Mononuclear cell (primary cell): Measurements from ENCODE around the gene RHOA. TPM values are rescaled to one million over a fixed set of nuclear protein-coding genes. Genes with fewer than 3 reads are reported as not detected.
A peak's percentile ranks its signal among the peaks of the same experiment; 100 is the strongest.
"Not testable (repeated sequence)": the region's sequence is repeated elsewhere in the genome, so short reads cannot be mapped to it uniquely, and the experiment has no call there.

ENCODE experiments used
- H3K27me3 ChIP-seq: 2 replicates; pipeline ENCODE4 v1.6.0; 2011; ENCODE audit warnings: low read length, control low read depth; ENCODE audit not compliant: insufficient read depth
- H3K4me1 ChIP-seq: 2 replicates; pipeline ENCODE4 v1.5.1; 2011; ENCODE audit warnings: mild to moderate bottlenecking, low read length, control low read depth; ENCODE audit not compliant: insufficient read depth
- H3K4me3 ChIP-seq: 2 replicates; pipeline ENCODE4 v1.5.1; 2011; ENCODE audit warnings: mild to moderate bottlenecking, low read length, moderate library complexity
- H3K9me3 ChIP-seq: 2 replicates; pipeline ENCODE4 v1.5.1; 2011; ENCODE audit warnings: low read depth, mild to moderate bottlenecking, control low read depth, low read length
- total RNA-seq: library from RNA; depleted of rRNA; stranded (reverse); fragments of >200 nt; gene quantifications from one replicate; pipeline ENCODE4 v1.2.3, GENCODE V29; 2012

RHOA gene
- total RNA-seq, 1 donor: 595 TPM

- H3K9me3 ChIP-seq: no peaks in the 10 kb centered on the region
- no peak overlapping the region for H3K4me3 ChIP-seq
- H3K4me1 ChIP-seq: peaks cover 68% of the 10 kb centered on the region
- H3K27me3 ChIP-seq: no peaks in the 10 kb centered on the region
Observed at GRCh38 chr3:49417516-49418120, 5.8 kb upstream of the RHOA start.

GRCh38 chr3:49416867-49417266, 5.1 kb upstream of the RHOA start:
- Histone ChIP-seq H3K4me3 (no peak overlapping the region), H3K9me3 (no peaks in the 10 kb centered on the region)

DNA sequence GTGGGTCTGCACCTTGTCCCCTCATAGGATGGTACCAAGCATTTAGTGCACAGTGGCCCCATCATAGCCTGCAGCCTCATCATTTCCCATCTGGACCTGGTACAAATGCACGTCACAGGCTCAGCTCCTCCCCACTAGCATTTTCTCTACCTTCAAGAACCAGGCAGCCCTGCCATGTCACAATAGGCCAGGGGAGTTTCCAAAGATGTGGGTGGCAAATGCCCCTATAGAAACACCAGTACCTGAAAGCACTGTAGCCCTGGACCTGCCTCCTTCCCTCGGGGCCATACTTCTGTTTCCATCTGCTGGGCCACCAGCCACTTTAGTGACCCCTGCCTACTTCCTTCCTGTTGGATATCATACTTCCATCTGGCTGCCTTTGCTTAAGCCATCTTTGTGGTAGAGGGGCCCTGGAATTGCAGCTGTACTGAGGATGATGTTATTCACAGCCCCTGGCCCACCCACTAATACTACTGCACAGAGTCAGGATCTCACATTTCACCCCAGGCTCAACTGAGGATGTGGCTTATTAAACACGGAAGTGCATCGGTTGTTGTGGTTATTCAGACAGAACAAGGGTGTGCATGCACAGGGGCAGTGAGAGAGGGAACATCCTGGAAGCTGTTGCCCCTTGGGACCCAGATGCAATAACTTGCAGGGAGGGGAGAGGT, 4.3 kb upstream of the RHOA start:
- H3K9me3 ChIP-seq: no peaks in the 10 kb centered on the region
- H3K4me3 ChIP-seq: no peak overlapping the region
- no peaks in the 10 kb centered on the region for H3K27me3 ChIP-seq
- peaks cover 58% of the 10 kb centered on the region for H3K4me1 ChIP-seq

More at GRCh38 chr3:49416867-49417266, 5.1 kb upstream of the RHOA start:
- no peaks in the 10 kb centered on the region for H3K27me3 ChIP-seq
- H3K4me1 ChIP-seq: peaks cover 63% of the 10 kb centered on the region

- no peaks in the 10 kb centered on the region for H3K9me3 ChIP-seq
- no peaks in the 10 kb centered on the region for H3K27me3 ChIP-seq
- H3K4me1 ChIP-seq: peaks cover 69% of the 10 kb centered on the region
- H3K4me3 ChIP-seq: no peak overlapping the region
Observed at GRCh38 chr3:49414753-49415152, 3.0 kb upstream of the RHOA start.

DNA sequence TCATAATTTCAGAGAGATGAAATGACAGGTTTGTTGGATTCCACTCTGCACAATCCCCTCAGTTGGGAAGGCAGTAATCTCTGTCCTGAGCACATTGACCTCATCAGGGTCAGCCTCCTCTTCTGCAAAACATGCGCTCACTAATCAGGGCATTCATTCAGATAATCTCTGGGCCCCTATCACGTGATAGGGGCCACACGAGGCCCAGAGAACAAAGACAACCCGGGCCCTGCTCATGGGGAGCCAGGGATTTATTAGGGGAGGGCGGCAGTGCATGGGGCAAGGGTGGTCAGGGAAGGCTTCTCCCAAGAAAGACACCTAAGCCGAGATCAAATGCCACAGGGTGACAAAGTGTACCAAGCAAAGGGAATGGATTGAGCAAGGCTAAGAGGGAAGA, 1.6 kb upstream of the RHOA start:
- H3K27me3 ChIP-seq: no peaks in the 10 kb centered on the region
- no peaks in the 10 kb centered on the region for H3K9me3 ChIP-seq
- H3K4me1 ChIP-seq: peaks cover 83% of the 10 kb centered on the region
- H3K4me3 ChIP-seq: no peak overlapping the region

- Histone ChIP-seq H3K4me3 (peak overlapping the region; percentile 98), H3K9me3 (no peaks in the 10 kb centered on the region), H3K4me1 (peaks cover 83% of the 10 kb centered on the region), H3K27me3 (no peaks in the 10 kb centered on the region)
Observed at GRCh38 chr3:49412632-49413337, 1.0 kb upstream of the RHOA start.

DNA sequence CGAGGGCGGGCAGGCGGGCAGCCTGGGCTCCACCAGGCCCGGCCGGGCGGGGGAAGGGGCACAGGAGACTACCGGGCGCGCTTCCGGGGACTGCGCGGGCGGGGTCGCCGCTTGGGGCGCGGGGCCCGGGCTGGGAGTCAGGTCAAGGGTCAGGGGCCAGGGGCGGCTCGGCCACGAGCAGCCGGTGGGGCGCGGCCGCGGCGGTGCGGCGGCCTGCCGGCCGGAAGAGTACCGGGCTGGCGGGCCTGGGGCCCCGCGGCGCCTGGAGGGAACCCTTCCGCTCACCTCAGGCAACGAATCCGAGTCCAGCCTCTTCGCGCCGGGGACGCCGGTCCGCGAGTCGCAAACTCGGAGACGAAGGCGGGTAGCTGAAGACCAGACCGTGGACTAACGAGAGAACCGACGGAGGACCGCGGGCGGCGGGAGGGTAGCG, 225 bp downstream of the RHOA start:
- Histone ChIP-seq H3K27me3 (no peaks in the 10 kb centered on the region), H3K4me3 (peak overlapping the region; percentile 98), H3K9me3 (no peaks in the 10 kb centered on the region), H3K4me1 (peaks cover 83% of the 10 kb centered on the region)

- peaks cover 83% of the 10 kb centered on the region for H3K4me1 ChIP-seq
- H3K27me3 ChIP-seq: no peaks in the 10 kb centered on the region
- peak overlapping the region; percentile 98 for H3K4me3 ChIP-seq
- no peaks in the 10 kb centered on the region for H3K9me3 ChIP-seq
Observed at GRCh38 chr3:49410846-49411534, 786 bp downstream of the RHOA start.

DNA sequence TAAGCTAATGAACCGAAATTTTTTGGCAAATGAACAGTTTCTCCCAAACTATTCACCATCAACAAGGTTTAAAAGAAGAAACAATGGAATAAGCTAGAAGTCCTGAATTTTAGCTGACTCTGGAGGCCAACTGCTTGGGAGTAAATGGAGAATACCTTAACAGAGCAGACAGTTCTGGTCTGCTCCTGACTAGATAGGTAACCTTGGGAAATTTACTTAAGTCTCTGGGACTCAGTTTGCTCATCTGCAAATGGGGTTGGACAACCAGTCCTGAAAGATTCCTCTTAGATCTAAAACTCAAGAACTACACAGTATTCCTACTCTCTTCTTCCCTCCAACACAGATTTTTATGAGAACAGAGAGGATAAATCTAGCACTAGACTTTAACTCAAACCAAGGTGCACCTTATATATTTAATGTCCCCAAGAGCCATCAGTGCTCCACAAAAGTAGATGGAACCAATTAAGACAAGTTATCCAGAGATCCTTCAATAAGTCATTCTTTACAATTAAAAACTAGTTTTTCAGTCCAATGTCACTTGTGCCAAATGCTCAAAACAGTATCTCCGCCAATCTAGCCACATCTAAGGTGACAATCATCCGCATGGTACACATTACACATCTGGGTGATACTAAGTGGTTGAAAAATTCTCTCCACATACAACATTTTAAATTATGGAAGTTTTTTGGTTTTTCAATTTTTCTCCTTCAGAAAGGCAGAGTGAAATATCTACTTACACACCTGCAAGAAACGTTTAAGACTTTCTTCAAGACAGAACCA, 1.5 kb downstream of the RHOA start:
- Histone ChIP-seq H3K4me3 (peak overlapping the region; percentile 98), H3K27me3 (no peaks in the 10 kb centered on the region), H3K4me1 (peaks cover 83% of the 10 kb centered on the region), H3K9me3 (no peaks in the 10 kb centered on the region)

GRCh38 chr3:49406571-49407565, 4.9 kb downstream of the RHOA start:
- H3K4me3 ChIP-seq: no peak overlapping the region
- no peaks in the 10 kb centered on the region for H3K9me3 ChIP-seq
- H3K27me3 ChIP-seq: no peaks in the 10 kb centered on the region
- peaks cover 71% of the 10 kb centered on the region for H3K4me1 ChIP-seq

DNA sequence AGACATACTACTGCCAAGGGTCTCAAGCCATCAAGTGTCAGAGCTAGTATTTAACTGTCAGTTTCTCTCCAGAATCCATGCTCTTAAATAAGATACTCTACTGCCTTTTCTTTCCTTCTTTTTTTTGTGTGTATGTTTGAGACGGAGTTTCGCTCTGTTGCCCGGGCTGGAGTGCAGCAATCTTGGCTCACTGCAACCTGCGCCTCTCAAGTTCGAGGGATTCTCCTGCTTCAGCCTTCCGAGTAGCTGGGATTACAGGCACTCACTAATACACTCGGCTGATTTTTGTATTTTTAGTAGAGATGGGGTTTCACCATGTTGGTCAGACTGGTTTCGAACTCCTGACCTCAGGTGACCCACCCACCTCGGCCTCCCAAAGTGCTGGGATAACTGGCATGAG, 6.2 kb downstream of the RHOA start:
- H3K4me1 ChIP-seq: peaks cover 80% of the 10 kb centered on the region
- not testable (repeated sequence) for H3K9me3 ChIP-seq, H3K27me3 ChIP-seq, H3K4me3 ChIP-seq

- Histone ChIP-seq H3K4me3 (no peak overlapping the region), H3K9me3 (no peaks in the 10 kb centered on the region)
Observed at GRCh38 chr3:49403891-49404290, 7.9 kb downstream of the RHOA start.

GRCh38 chr3:49401766-49402165, 10.0 kb downstream of the RHOA start:
- no peaks in the 10 kb centered on the region for H3K27me3 ChIP-seq
- peaks cover 68% of the 10 kb centered on the region for H3K4me1 ChIP-seq
- no peaks in the 10 kb centered on the region for H3K9me3 ChIP-seq
- H3K4me3 ChIP-seq: no peak overlapping the region

More at GRCh38 chr3:49403891-49404290, 7.9 kb downstream of the RHOA start:
- no peaks in the 10 kb centered on the region for H3K27me3 ChIP-seq
- H3K4me1 ChIP-seq: peaks cover 78% of the 10 kb centered on the region
